ENCODE measurements around the gene LETM1. TPM values are rescaled to one million over a fixed set of nuclear protein-coding genes. Genes with fewer than 3 reads are reported as not detected.

The LETM1 gene
- total RNA-seq, 1 donor, result 51.7 TPM

- no peak for DNase-seq (ENCODE audit: low read depth)
- no peak overlapping the region for H3K4me3 ChIP-seq (ENCODE audit: low read depth, low read length)
- no peak for TF ChIP-seq CTCF (IDR thresholded peaks at IDR 0.05; ENCODE audit: insufficient read depth, low read length)
Observed at GRCh38 chr4:1890979-1891570, 35.1 kb upstream of the LETM1 start.

- no peak for DNase-seq (ENCODE audit: low read depth)
- no peak for TF ChIP-seq CTCF (IDR thresholded peaks at IDR 0.05; ENCODE audit: insufficient read depth, low read length)
Observed at GRCh38 chr4:1887052-1887451, 31.1 kb upstream of the LETM1 start.

GRCh38 chr4:1885414-1885813 lies 29.5 kb upstream of the LETM1 start:
- TF ChIP-seq CTCF (IDR thresholded peaks at IDR 0.05; ENCODE audit: insufficient read depth, low read length), result no peak
- DNase-seq (ENCODE audit: low read depth), result no peak
- H3K4me3 ChIP-seq (ENCODE audit: low read depth, low read length), result no peak overlapping the region

More at GRCh38 chr4:1887052-1887451, 31.1 kb upstream of the LETM1 start:
- no peak overlapping the region for H3K4me3 ChIP-seq (ENCODE audit: low read depth, low read length)

- no peak for TF ChIP-seq CTCF (IDR thresholded peaks at IDR 0.05; ENCODE audit: insufficient read depth, low read length)
- DNase-seq (ENCODE audit: low read depth), result no peak
Observed at GRCh38 chr4:1883583-1883982, 27.6 kb upstream of the LETM1 start.

GRCh38 chr4:1882850-1883271 lies 26.9 kb upstream of the LETM1 start:
- H3K4me3 ChIP-seq (ENCODE audit: low read depth, low read length), result no peak overlapping the region
- TF ChIP-seq CTCF (IDR thresholded peaks at IDR 0.05; ENCODE audit: insufficient read depth, low read length), result no peak
- no peak for DNase-seq (ENCODE audit: low read depth)

More at GRCh38 chr4:1883583-1883982, 27.6 kb upstream of the LETM1 start:
- no peak overlapping the region for H3K4me3 ChIP-seq (ENCODE audit: low read depth, low read length)

- no peak for DNase-seq (ENCODE audit: low read depth)
- H3K4me3 ChIP-seq (ENCODE audit: low read depth, low read length), result no peak overlapping the region
- no peak for TF ChIP-seq CTCF (IDR thresholded peaks at IDR 0.05; ENCODE audit: insufficient read depth, low read length)
Observed at GRCh38 chr4:1880332-1880731, 24.4 kb upstream of the LETM1 start.

GRCh38 chr4:1879485-1879884 lies 23.5 kb upstream of the LETM1 start:
- DNase-seq (ENCODE audit: low read depth), result no peak
- H3K4me3 ChIP-seq (ENCODE audit: low read depth, low read length), result no peak overlapping the region
- no peak for TF ChIP-seq CTCF (IDR thresholded peaks at IDR 0.05; ENCODE audit: insufficient read depth, low read length)

Measured in fibroblast of the aortic adventitia (primary cell).